ENCODE results near the gene GAPDHS. TPM values are rescaled to one million over a fixed set of nuclear protein-coding genes. Genes with fewer than 3 reads are reported as not detected.

The GAPDHS gene
- polyA plus RNA-seq, result not detected

DNA sequence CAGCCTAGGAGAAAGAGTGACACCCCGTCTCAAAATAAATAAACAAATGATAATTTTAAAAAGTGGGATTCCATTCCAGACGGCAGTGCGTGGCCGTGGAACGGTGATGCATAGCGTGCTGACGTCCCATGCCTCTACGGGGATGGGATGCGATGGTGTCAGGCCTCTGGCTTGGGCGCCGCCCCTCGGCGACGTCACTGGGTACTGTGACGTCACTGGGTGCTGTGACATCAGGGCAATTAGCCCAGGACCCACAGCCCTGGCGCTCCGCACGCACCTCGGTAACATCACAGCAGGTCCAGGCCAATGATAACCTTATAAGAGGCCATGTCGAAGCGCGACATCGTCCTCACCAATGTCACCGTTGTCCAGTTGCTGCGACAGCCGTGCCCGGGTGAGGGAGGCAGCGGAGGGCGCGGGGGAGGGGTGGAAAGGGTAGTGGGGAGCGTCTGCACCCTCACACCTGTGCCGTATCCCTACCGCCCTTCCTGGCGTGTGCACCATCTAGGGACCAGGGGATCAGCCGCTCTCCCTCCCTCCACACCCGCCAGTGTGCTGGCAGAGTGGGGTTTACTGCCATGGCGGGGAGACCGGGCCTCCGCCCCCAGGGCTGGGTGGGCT lies at the start of gene GAPDHS:
Gene GAPDHS (plus strand): TSS at position 256 of the 621 bp plus-strand sequence. CDS start 72 bp downstream, at position 328.
- Mint-ChIP-seq H3K27ac (peak within 1 kb of the TSS; percentile 31 to 84 (median 65)), H3K27me3 (peaks cover 29% of the 10 kb centered on the region)

DNA sequence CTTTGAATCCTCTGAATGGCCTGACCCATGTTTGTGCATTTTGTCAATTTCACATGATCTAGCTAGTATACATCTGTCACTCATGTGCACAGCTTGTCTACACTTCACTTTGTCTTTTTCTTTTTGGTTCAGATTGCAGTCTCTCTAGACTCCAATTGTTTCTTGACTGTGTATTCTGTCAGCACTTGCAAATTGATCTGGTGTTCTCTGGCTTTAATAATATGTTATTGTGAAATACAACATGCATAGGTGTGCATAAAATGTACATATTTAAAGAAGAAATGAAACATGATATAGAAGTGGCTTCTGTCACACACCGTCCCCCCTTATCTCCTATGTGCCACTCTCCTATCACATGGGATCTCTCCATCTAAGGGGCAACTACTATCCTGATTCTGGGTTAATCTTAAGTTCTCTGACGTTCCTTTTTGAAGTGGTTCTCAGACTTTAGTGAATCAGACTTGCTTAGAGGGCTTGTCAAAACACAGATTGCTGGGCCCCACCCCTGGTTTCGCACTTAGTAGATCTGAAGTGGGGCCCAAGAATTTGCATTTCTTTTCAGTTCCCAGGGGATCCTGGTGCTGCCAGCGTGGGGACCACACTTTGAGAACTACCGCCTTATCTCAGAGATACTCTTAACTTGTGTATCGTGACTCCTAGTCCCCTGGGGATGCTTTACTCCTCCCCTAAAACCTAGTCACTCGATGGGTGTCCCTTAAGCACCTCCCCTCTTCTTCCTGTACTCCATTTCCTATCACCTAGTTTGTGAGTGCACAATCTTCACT lies 48.8 kb upstream of the GAPDHS start:
- no peaks in the 10 kb centered on the region for H3K9me3 Mint-ChIP-seq
- peak overlapping the region; percentile 10 to 84 (median 49) for H3K4me3 Mint-ChIP-seq
- H3K27me3 Mint-ChIP-seq, result no peaks in the 10 kb centered on the region
- peaks cover 5% of the 10 kb centered on the region for H3K36me3 Mint-ChIP-seq
- peak overlapping the region in 1 of 3 donors; percentile 6 for H3K27ac Mint-ChIP-seq
- peaks cover 12 to 17% (median 13%) of the 10 kb centered on the region in 3 donors for H3K4me1 Mint-ChIP-seq

More for the DNA sequence above, at the start of gene GAPDHS:
- H3K9me3 Mint-ChIP-seq, result no peaks in the 10 kb centered on the region
- H3K4me1 Mint-ChIP-seq, result peaks cover 10 to 14% (median 11%) of the 10 kb centered on the region in 3 donors
- H3K4me3 Mint-ChIP-seq, result peak within 1 kb of the TSS; percentile 67 to 86 (median 74)
- no peaks in the 10 kb centered on the region for H3K36me3 Mint-ChIP-seq

DNA sequence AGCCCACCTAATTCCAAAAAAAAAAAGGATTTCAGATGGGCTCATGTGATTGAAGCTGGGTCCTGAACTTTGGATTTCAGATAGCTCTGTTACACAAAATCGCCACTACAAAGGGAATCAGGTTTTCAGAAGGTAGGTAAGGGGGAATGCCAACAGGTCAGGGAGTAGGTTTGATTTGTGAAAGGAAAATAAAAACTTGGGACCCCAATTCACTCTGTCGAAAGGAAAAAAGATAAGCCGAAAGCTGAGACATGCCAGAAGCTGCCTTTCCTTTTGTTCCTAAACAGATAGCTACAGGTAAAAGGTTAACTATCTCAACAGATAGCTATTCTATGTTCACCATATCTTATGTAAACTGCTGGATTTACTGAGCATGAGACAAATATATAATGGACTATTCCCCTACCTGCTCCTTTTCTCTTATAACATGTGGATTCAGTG lies 47.0 kb upstream of the GAPDHS start:
- H3K4me3 Mint-ChIP-seq, result no peak overlapping the region
- peaks cover 12 to 17% (median 13%) of the 10 kb centered on the region in 3 donors for H3K4me1 Mint-ChIP-seq
- peaks cover 1% of the 10 kb centered on the region for H3K36me3 Mint-ChIP-seq
- H3K27ac Mint-ChIP-seq, result no peak overlapping the region
- H3K9me3 Mint-ChIP-seq, result no peaks in the 10 kb centered on the region
- no peaks in the 10 kb centered on the region for H3K27me3 Mint-ChIP-seq

DNA sequence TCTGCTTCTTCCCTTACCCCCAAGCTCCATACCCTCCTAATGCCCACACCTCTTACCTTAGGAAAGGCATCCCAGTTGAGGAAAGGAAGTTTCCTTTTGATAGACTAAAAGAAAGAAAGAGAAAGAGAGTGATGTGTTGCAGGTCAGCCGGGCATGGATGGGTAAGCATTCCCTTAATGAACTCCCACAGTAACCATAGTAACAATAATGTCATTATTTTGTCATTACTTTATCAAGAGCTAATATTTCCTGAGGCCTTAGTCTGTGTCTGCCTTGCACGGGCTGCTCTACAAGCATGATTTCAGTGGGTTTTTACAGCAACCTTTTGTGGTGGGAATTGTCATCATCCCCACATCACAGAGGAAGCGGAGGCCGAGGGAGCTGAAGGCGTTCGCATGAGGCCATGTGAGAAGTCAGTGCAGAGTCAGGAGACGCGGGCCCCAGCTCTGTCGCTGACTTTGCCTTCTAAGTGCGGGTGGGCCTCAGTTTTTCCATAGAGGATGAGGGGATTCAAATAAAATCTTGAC lies 45.5 kb upstream of the GAPDHS start:
- H3K27me3 Mint-ChIP-seq, result no peaks in the 10 kb centered on the region
- H3K4me1 Mint-ChIP-seq, result peaks cover 12 to 17% (median 13%) of the 10 kb centered on the region in 3 donors
- no peaks in the 10 kb centered on the region for H3K9me3 Mint-ChIP-seq
- H3K4me3 Mint-ChIP-seq, result peak overlapping the region in 1 of 4 donors; percentile 3
- peak overlapping the region in 1 of 3 donors; percentile 44 for H3K27ac Mint-ChIP-seq
- H3K36me3 Mint-ChIP-seq, result peaks cover 1% of the 10 kb centered on the region

DNA sequence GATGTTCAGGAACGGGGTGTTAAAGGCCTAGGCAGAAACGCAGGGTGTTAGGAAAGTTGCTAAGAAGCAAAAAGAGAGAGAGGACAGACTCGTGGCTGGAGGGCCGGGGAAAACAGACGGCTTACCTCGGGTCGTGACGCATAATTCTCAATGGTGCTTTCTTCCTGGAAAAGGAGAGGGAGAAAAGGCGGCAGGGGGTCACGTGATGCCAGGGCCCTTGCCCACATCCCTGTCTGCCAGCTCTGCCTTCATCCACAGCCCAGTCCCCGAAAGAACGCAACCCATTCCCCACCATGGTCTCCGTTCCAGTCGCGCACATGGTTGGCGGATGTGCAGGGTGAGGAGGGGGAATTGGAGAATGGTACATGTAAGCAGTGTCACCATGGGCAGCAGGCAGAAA lies 44.6 kb upstream of the GAPDHS start:
- no peaks in the 10 kb centered on the region for H3K27me3 Mint-ChIP-seq
- H3K4me1 Mint-ChIP-seq, result peaks cover 10 to 14% (median 13%) of the 10 kb centered on the region in 3 donors
- peaks cover 1% of the 10 kb centered on the region for H3K36me3 Mint-ChIP-seq
- peak overlapping the region in 1 of 3 donors; percentile 44 for H3K27ac Mint-ChIP-seq
- no peak overlapping the region for H3K4me3 Mint-ChIP-seq
- H3K9me3 Mint-ChIP-seq, result no peaks in the 10 kb centered on the region

GRCh38 chr19:35490364-35490763 lies 42.9 kb upstream of the GAPDHS start, which contains the start of gene KRTDAP:
KRTDAP (minus strand) TSS chr19:35490464; CDS start chr19:35490442, 22 bp downstream.
- H3K4me1 Mint-ChIP-seq, result peaks cover 2 to 3% (median 3%) of the 10 kb centered on the region in 3 donors
- peaks cover under 1% of the 10 kb centered on the region for H3K27me3 Mint-ChIP-seq
- no peaks in the 10 kb centered on the region for H3K36me3 Mint-ChIP-seq
- no peak within 1 kb of the TSS for H3K4me3 Mint-ChIP-seq
- H3K27ac Mint-ChIP-seq, result no peak within 1 kb of the TSS
- no peaks in the 10 kb centered on the region for H3K9me3 Mint-ChIP-seq

DNA sequence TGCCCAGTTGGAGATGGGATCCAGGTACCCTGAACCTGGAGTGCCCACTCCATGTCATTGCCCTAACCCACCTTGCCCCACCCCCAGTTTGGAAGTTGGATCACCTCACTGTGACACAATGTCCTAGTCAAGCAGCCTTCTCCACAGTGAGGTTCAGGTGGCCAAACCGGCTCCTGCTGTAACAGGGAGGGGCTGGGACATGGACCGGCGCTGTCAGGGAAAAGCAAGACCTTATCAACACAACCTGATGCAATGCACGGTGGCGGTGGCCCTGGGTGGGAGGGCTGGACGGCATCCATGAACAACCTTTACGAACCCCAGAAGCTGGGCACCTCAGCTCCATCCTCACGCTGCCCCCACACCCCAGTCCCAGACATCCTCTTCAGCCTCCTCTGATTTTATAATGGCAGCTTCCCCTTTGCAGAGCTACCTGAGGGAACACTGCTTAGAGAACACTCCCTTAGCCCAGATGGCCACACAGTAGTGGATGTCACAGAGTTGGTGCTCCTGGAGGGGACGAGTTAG lies 41.4 kb upstream of the GAPDHS start:
- H3K27ac Mint-ChIP-seq, result no peak overlapping the region
- no peaks in the 10 kb centered on the region for H3K9me3 Mint-ChIP-seq
- peaks cover 0 to 6% (median 3%) of the 10 kb centered on the region in 3 donors for H3K4me1 Mint-ChIP-seq
- no peaks in the 10 kb centered on the region for H3K36me3 Mint-ChIP-seq
- H3K4me3 Mint-ChIP-seq, result no peak overlapping the region
- peaks cover 3% of the 10 kb centered on the region for H3K27me3 Mint-ChIP-seq

DNA sequence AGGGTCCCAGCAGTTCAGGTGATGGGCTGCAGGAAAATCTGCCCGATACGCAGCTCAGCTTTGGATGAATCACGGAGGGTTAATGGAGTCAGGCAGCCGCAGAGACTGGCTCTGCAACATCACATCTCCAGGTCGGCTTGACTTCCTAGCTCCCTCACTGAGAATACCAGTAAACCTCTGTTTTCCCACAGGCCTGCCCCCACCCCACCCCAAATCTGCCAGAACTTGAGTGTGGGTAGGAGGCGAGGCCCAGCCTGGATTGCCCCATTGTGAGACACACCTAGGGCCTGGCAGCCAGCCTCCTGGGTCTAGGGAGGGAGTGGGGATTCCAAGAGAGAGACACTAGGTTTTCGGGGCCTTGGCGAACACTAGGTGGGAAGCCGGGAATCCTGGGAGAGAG lies 39.3 kb upstream of the GAPDHS start:
- H3K4me3 Mint-ChIP-seq, result no peak overlapping the region
- no peaks in the 10 kb centered on the region for H3K36me3 Mint-ChIP-seq
- peaks cover 1 to 6% (median 3%) of the 10 kb centered on the region in 3 donors for H3K4me1 Mint-ChIP-seq
- peaks cover 3% of the 10 kb centered on the region for H3K27me3 Mint-ChIP-seq
- no peak overlapping the region for H3K27ac Mint-ChIP-seq
- H3K9me3 Mint-ChIP-seq, result no peaks in the 10 kb centered on the region

DNA sequence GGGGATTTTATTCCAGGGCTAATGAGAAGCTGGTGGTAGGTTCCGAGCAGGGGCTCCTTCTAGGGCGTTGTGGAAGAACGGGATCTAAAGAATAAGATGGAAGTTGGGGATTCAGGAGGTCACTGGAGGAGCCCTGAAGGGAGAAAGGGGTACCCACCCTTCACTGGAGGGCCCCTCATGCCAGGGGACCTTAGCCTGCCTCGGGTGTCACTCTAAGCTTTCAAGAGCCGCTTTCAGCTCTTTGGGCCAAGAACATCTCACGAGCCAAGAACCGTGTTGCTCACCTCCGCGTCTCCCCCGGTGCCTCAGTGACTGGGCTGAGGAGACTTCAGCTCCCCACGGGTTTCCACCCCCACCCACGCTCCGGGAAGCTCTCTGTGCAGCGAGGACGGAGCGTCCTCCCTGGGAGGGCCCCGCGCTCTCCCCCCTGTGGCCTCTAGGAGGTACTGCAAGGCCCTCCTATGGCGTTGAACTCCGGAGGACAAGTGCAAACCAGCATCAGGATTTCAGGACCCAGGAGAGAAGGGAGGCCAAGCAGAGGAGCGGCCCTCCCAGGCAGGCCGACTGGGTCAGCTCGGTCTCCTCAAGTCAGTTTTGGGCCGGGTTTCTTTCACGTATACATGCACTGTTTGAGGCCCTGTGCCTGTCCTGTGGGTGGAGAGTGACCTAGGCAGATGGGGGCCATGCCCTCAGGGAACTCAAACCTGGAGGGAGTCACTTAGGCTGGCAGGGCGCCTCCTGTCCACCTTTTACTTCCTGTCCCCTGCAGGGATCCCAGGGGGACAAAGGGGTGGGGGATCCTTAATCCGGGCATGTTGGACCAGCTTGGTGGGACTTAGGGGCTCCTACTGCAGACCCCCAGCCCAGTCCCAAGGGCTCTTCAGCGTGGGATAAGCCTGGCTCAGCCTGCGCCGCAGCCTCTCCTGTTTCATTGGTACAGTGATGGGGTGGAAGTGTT lies 37.9 kb upstream of the GAPDHS start:
- Mint-ChIP-seq H3K4me3 (peak overlapping the region in 1 of 4 donors; percentile 46), H3K4me1 (peaks cover 1 to 6% (median 3%) of the 10 kb centered on the region in 3 donors), H3K27me3 (peaks cover 3% of the 10 kb centered on the region), H3K27ac (no peak overlapping the region), H3K36me3 (no peaks in the 10 kb centered on the region), H3K9me3 (no peaks in the 10 kb centered on the region)

- Mint-ChIP-seq H3K36me3 (peaks cover 1% of the 10 kb centered on the region), H3K27me3 (peaks cover 10% of the 10 kb centered on the region), H3K4me3 (no peak overlapping the region), H3K9me3 (no peaks in the 10 kb centered on the region), H3K27ac (no peak overlapping the region), H3K4me1 (peaks cover 3 to 6% (median 3%) of the 10 kb centered on the region in 3 donors)
Measured at GRCh38 chr19:35497406-35497805, 35.9 kb upstream of the GAPDHS start.

DNA sequence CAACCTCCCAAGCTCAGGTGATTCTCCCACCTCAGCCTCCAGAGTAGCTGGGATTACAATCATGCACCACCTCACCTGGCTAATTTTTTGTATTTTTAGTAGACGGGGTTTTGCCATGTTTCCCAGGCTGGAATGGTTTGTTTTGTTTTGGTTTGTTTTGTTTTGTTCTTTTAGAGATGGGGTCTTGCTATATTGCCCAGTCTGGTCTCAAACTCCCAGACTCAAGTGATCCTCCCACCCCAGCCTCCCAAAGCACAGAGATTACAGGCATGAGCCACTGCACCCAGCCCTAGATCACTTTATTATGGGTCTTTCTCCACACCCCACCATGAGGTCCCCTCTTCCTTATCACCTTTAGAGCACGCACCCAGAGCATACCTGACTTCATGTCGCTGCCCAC lies 35.0 kb upstream of the GAPDHS start:
- Mint-ChIP-seq H3K4me3 (no peak overlapping the region), H3K27me3 (peaks cover 10% of the 10 kb centered on the region), H3K9me3 (no peaks in the 10 kb centered on the region), H3K4me1 (peaks cover 3 to 6% (median 3%) of the 10 kb centered on the region in 3 donors), H3K27ac (no peak overlapping the region), H3K36me3 (peaks cover 3% of the 10 kb centered on the region)

GRCh38 chr19:35498984-35499527 lies 34.2 kb upstream of the GAPDHS start:
- Mint-ChIP-seq H3K4me3 (no peak overlapping the region), H3K27me3 (peaks cover 11% of the 10 kb centered on the region), H3K36me3 (peaks cover 3% of the 10 kb centered on the region), H3K27ac (no peak overlapping the region), H3K4me1 (peaks cover 3 to 6% (median 3%) of the 10 kb centered on the region in 3 donors), H3K9me3 (no peaks in the 10 kb centered on the region)

- peaks cover 0 to 3% (median under 1%) of the 10 kb centered on the region in 3 donors for H3K4me1 Mint-ChIP-seq
- peaks cover 14% of the 10 kb centered on the region for H3K27me3 Mint-ChIP-seq
- no peak overlapping the region for H3K27ac Mint-ChIP-seq
- H3K4me3 Mint-ChIP-seq, result no peak overlapping the region
- no peaks in the 10 kb centered on the region for H3K9me3 Mint-ChIP-seq
- H3K36me3 Mint-ChIP-seq, result peaks cover 3% of the 10 kb centered on the region
Measured at GRCh38 chr19:35500611-35501010, 32.6 kb upstream of the GAPDHS start.

DNA sequence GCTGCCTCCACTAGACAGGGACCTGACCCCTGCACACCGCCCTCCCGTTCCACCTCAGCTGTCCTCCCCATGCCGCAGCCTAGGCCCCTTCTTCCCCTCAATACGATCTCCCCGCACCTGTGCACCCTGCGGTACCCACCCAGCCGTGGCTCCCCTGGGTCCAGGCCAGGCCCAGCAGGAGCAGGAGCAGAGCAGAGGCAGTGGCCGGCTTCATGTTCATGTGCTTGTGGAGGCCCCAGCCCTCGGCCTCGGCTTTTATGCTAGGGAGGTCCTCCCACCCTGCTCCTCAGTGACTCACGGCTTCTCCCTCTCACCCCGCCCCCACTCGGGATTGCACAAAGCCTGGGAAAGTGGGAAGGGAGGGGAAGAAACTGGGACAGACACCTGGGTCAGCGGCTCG lies 31.6 kb upstream of the GAPDHS start:
- Mint-ChIP-seq H3K36me3 (peaks cover 3% of the 10 kb centered on the region), H3K27ac (no peak overlapping the region), H3K4me3 (no peak overlapping the region), H3K27me3 (peaks cover 21% of the 10 kb centered on the region), H3K4me1 (peaks cover 0 to 3% (median 0%) of the 10 kb centered on the region in 3 donors), H3K9me3 (no peaks in the 10 kb centered on the region)

Data from IgD-negative memory B cell (primary cell).